AG04449 (cell line): ENCODE results near the gene SUGCT.
"Not testable (repeated sequence)": the region's sequence is repeated elsewhere in the genome, so short reads cannot be mapped to it uniquely, and the experiment has no call there.

Source experiments
- CTCF ChIA-PET: fragments of 350-600 bp; formaldehyde crosslinking; extraction: SDS; loops from one replicate; lab custom pipeline; 2021; ENCODE audit warnings: antibody characterized with exemption; lab: Yijun Ruan, JAX
- POLR2A ChIA-PET: fragments of 400-600, 350-600 bp; formaldehyde crosslinking; extraction: SDS; loops from one replicate; lab custom pipeline; 2020; ENCODE audit warnings: antibody characterized with exemption, inconsistent platforms; lab: Yijun Ruan, JAX
- DNase-seq: peaks from one replicate; pipeline ENCODE4 v3.0.0-alpha.2; 2010; ENCODE audit warnings: low read depth, low spot score
- H3K4me3 ChIP-seq: 2 replicates; pipeline ENCODE4 v1.5.1; 2011; ENCODE audit warnings: low read depth, mild to moderate bottlenecking, control low read depth, low read length
- TF ChIP-seq, protein P1 (sequence below): IDR thresholded peaks from one replicate; pipeline ENCODE4 v1.5.1; 2011; ENCODE audit warnings: mild to moderate bottlenecking, moderate library complexity, low read length, control low read depth, inconsistent platforms; ENCODE audit not compliant: insufficient read depth; ENCODE audit errors: missing control alignments

Gene SUGCT

DNA sequence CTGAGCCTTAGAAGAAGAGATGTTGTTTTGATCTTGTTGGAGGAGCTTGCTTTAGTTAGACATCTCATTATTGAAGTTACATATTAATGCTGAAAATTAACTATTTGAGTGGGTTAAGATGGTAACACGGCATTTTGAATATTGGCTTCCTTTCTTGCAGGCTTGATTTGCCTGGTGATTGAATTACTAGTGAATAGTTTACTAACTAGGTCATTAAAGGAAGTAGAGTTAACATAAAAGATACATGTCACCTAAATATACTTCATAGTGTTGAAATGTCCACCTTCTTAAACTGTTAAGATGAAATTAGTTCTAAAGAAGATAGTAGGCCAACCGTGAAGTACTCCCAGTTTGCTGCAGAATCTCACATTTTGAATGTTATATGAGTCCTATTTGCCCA is 18.9 kb upstream of the SUGCT start:
- ChIA-PET CTCF (interaction anchor here (0.8 kb wide), 1 partner anchor 19 kb away, joined by 3 read pairs; the partner anchor contains the start of genes MPLKIP and SUGCT), POLR2A (no interaction called here)
- H3K4me3 ChIP-seq = no peak overlapping the region
- DNase-seq = no peak
- TF ChIP-seq, protein P1, sequence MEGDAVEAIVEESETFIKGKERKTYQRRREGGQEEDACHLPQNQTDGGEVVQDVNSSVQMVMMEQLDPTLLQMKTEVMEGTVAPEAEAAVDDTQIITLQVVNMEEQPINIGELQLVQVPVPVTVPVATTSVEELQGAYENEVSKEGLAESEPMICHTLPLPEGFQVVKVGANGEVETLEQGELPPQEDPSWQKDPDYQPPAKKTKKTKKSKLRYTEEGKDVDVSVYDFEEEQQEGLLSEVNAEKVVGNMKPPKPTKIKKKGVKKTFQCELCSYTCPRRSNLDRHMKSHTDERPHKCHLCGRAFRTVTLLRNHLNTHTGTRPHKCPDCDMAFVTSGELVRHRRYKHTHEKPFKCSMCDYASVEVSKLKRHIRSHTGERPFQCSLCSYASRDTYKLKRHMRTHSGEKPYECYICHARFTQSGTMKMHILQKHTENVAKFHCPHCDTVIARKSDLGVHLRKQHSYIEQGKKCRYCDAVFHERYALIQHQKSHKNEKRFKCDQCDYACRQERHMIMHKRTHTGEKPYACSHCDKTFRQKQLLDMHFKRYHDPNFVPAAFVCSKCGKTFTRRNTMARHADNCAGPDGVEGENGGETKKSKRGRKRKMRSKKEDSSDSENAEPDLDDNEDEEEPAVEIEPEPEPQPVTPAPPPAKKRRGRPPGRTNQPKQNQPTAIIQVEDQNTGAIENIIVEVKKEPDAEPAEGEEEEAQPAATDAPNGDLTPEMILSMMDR = no peak

DNA sequence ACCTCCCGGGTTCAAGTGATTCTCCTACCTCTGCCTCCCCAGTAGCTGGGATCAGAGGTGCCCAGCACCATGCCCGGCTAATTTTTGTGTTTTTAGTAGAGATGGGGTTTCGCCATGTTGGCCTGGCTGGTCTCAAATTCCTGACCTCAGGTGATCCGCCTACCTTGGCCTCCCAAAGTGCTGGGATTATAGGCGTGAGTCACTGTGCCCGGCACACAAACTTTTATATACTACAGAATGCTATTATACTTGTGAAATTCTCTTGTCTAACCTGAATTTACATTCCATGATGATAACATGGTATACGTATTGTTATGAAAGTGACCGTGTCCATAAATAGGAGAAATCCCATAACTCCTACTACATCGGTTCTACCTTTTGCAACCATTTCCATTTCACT is 17.6 kb upstream of the SUGCT start:
- POLR2A ChIA-PET, DNase-seq, H3K4me3 ChIP-seq, CTCF ChIA-PET: not testable (repeated sequence)

DNA sequence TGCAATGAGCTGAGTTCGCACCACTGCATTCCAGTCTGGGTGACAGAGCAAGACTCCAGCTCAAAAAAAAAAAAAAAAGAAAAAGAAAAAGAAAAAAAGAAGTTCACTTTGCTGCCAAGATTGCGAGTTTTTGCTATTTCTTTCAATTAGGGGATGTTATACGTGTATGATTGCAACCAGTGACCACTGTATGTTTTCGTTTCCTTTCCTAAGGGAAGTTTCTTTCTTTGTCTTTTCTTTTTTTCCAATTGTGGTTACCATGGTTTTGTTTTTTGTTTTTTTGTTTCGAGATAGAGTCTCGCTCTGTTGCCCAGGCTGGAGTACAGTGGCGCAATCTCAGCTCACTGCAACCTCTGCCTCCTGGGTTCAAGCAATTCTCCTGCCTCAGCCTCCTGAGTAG is 16.6 kb upstream of the SUGCT start:
- POLR2A ChIA-PET, CTCF ChIA-PET, H3K4me3 ChIP-seq, DNase-seq: not testable (repeated sequence)

DNA sequence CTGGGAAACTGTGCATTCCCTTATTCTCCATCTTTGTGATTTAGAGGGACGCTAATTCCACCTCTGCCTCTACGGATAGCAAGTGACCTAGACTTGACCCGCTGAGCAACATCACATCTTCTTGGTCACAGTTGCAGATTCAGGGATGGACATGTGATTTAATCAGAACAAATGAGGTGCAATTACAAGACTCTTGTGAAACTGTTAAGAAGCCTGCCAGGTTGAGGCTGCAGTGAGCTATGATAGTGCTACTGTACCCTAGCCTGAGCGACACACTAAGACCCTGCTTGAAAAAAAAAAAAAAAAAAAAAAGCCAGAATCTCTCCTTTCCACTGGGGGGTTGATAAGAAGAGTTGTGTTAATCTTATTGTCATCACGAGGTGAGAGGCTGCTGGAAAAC is 14.8 kb upstream of the SUGCT start:
- no peak for DNase-seq
- ChIA-PET CTCF (interaction anchor here (6.3 kb wide), 1 partner anchor 14 kb away, joined by 43 read pairs; the partner anchor contains the start of genes MPLKIP and SUGCT), POLR2A (no interaction called here)
- TF ChIP-seq, protein P1 = no peak
- no peak overlapping the region for H3K4me3 ChIP-seq

DNA sequence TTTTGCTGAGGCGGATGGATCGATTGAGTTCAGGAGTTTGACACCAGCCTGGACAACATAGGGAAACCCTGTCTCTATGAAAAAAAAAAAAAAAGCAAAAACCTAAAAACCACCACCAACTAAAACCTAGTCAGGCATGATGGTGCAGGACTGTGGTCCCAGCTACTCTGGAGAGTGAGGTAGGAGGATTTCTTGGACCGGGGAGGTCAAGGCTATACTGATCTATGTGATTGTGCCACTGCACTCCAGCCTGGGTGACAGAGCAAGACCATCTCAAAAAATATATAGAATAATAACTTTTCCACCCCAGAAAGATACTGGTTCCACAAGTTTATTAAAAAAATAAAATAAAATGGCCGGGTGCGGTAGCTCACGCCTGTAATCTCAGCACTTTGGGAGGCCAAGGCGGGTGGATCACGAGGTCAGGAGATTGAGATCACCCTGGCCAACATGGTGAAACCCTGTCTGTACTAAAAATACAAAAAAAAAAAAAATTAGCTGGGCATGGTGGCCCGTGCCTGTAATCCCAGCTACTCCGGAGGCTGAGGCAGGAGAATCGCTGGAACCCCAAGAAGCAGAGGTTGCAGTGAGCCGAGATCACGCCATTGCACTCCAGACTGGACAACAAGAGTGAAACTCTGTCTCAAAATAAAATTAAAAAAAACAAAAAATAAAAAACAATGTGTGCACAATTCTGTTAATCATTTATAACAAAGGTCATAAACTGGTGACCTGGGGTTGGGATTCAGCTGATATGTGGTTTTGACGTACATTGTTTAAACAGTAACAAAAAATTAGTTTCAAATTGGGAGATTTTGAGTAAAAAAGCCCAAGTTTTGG is 12.5 kb upstream of the SUGCT start:
- H3K4me3 ChIP-seq, DNase-seq: not testable (repeated sequence)
- POLR2A ChIA-PET = interaction anchor here (0.6 kb wide), 1 partner anchor 13 kb away, joined by 3 read pairs; no protein-coding TSS in a partner anchor
- CTCF ChIA-PET = interaction anchor here (0.6 to 6.3 kb wide), 3 partner anchors 12 to 228 kb away, joined by 3 to 43 read pairs (median 3); partner anchors contain the start of genes MPLKIP and SUGCT

DNA sequence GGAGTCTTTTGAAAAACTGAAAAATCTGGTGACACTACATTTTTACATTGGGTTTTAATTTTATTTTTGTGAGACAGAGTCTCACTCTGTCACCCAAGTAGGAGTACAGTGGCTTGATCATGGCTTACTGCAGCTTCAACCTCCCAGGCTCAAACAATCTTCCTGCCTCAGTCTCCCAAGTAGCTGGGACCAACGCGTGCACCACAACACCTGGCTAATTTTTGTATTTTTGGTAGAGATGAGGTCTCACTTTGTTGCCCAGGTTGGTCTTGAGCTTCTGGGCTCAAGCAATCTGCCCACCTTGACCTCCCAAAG is 11.9 kb upstream of the SUGCT start:
- ChIA-PET POLR2A (no interaction called here), CTCF (interaction anchor here (0.6 to 6.3 kb wide), 3 partner anchors 12 to 229 kb away, joined by 3 to 43 read pairs (median 3); partner anchors contain the start of genes MPLKIP and SUGCT)
- TF ChIP-seq, protein P1 = no peak
- DNase-seq = no peak
- no peak overlapping the region for H3K4me3 ChIP-seq

DNA sequence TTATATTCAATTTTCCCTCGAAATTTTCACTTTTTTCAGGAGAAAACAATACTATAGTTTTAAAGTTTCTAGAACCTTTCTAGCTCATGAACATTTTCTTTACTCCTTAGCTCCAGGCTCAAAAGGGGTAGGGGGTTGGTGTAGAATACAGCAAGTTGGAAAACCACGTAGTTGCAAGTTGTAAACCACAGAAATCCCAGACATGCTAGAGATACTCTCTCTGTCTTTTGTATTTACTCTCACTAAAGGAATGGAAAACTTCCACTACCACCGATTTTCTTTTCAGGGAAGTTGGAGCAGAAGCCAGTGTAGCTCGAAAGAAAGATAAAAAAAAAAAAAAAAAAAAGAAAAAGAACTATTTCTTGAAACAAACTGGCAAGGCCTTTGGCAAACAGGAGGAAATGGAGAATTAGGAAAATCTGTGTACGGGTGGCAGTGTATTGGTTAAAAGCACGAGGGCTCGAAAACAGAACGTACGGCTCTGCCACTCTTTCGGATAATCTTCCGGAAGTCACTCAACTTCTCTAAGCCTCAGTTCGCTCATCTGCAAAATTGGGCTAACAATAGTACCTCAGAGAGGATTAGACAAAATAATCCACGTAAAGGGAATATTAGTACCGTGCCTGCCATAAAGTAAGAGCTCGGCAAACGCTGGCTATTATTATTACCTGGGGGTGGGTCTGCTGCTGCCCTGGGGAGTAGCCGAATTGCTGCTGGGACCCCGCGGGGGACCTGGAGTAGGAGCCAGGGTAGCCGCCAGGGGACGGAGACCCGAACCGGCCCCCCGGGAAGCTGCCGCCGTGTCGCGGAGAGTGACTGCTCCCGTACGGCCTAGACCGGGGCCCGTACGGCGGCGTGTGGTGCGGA is 1.0 kb upstream of the SUGCT start:
- DNase-seq = no peak
- H3K4me3 ChIP-seq = peak overlapping the region; percentile 80
- ChIA-PET CTCF (interaction anchor here (0.9 to 4.2 kb wide), 17 partner anchors 10 to 553 kb away, joined by 3 to 43 read pairs (median 6); no protein-coding TSS in a partner anchor), POLR2A (interaction anchor here (0.7 kb wide), 1 partner anchor 183 kb away, joined by 3 read pairs; no protein-coding TSS in a partner anchor)
- TF ChIP-seq, protein P1 = no peak
